Astrocyte (in vitro differentiated cells and primary cell): ENCODE data around the gene ENOX2. TPM values are rescaled to one million over a fixed set of nuclear protein-coding genes. Genes with fewer than 3 reads are reported as not detected.
A peak's percentile ranks its signal among the peaks of the same experiment; 100 is the strongest.
"Not testable (repeated sequence)": the region's sequence is repeated elsewhere in the genome, so short reads cannot be mapped to it uniquely, and the experiment has no call there.

ENCODE experiments used
- DNase-seq: peaks from one replicate; pipeline ENCODE4 v3.0.0-alpha.2; 2010; ENCODE audit warnings: low read depth
- FAIRE-seq: peaks from 2 replicates; lab custom pipeline; 2011; peaks lifted over from hg19 to GRCh38; lab: Jason Lieb, UNC
- H2AFZ ChIP-seq: 2 replicates; pipeline ENCODE4 v1.6.0; 2012; ENCODE audit warnings: low read depth, low read length, inconsistent platforms
- H3K27ac ChIP-seq: 2 replicates; pipeline ENCODE4 v1.5.1; 2011; ENCODE audit warnings: low read depth, low read length, inconsistent platforms
- H3K27me3 ChIP-seq: 2 replicates; pipeline ENCODE4 v1.6.0; 2011; ENCODE audit warnings: low read length, inconsistent platforms; ENCODE audit not compliant: insufficient read depth
- H3K36me3 ChIP-seq: 2 replicates; pipeline ENCODE4 v1.5.1; 2011; ENCODE audit warnings: low read length, inconsistent platforms; ENCODE audit not compliant: insufficient read depth
- H3K4me1 ChIP-seq: 2 replicates; pipeline ENCODE4 v1.5.1; 2011; ENCODE audit warnings: low read length, inconsistent platforms; ENCODE audit not compliant: insufficient read depth
- H3K4me2 ChIP-seq: 2 replicates; pipeline ENCODE4 v1.6.0; 2012; ENCODE audit warnings: low read length, inconsistent platforms
- H3K4me3 ChIP-seq: 2 replicates; pipeline ENCODE4 v1.5.1; 2011; ENCODE audit warnings: low read depth, mild to moderate bottlenecking, low read length, inconsistent platforms; ENCODE audit not compliant: insufficient read depth
- H3K79me2 ChIP-seq: 2 replicates; pipeline ENCODE4 v1.6.0; 2012; ENCODE audit warnings: mild to moderate bottlenecking, low read length, inconsistent platforms; ENCODE audit not compliant: insufficient read depth
- H3K9ac ChIP-seq: 2 replicates; pipeline ENCODE4 v1.6.0; 2012; ENCODE audit warnings: mild to moderate bottlenecking, low read length, inconsistent platforms
- H3K9me3 ChIP-seq: 2 replicates; pipeline ENCODE4 v1.5.1; 2012; ENCODE audit warnings: low read depth, mild to moderate bottlenecking, low read length, inconsistent platforms; ENCODE audit not compliant: insufficient read depth
- H4K20me1 ChIP-seq: 2 replicates; pipeline ENCODE4 v1.6.0; 2012; ENCODE audit warnings: low read length, inconsistent platforms; ENCODE audit not compliant: insufficient read depth
- H3K27ac Mint-ChIP-seq: one replicate; pipeline ENCODE4 v1.8.0; 2021; ENCODE audit warnings: mild to moderate bottlenecking, mixed read lengths; ENCODE audit not compliant: unreplicated experiment
- H3K27me3 Mint-ChIP-seq: one replicate; pipeline ENCODE4 v1.8.0; 2021; ENCODE audit warnings: low read depth, mixed read lengths; ENCODE audit not compliant: unreplicated experiment
- H3K36me3 Mint-ChIP-seq: one replicate; pipeline ENCODE4 v1.8.0; 2021; ENCODE audit warnings: low read depth, mixed read lengths; ENCODE audit not compliant: unreplicated experiment
- H3K4me1 Mint-ChIP-seq: one replicate; pipeline ENCODE4 v1.8.0; 2021; ENCODE audit warnings: low read depth, mixed read lengths; ENCODE audit not compliant: unreplicated experiment
- H3K4me3 Mint-ChIP-seq: one replicate; pipeline ENCODE4 v1.8.0; 2021; ENCODE audit warnings: mild to moderate bottlenecking, moderate library complexity, mixed read lengths; ENCODE audit not compliant: unreplicated experiment
- H3K9me3 Mint-ChIP-seq: one replicate; pipeline ENCODE4 v1.8.0; 2021; ENCODE audit warnings: mild to moderate bottlenecking, mixed read lengths; ENCODE audit not compliant: unreplicated experiment
- EZH2 ChIP-seq: IDR thresholded peaks from 2 replicates; pipeline ENCODE4 v1.6.1; 2012; ENCODE audit warnings: mild to moderate bottlenecking, low read length, inconsistent platforms; ENCODE audit not compliant: insufficient read depth
- total RNA-seq: library from RNA; stranded (reverse); gene quantifications from 2 replicates; pipeline ENCODE4 v1.2.1, GENCODE V29; 2021
- TF ChIP-seq, protein P1 (sequence below): IDR thresholded peaks from 2 replicates; pipeline ENCODE4 v1.5.1; 2011; ENCODE audit warnings: low read depth, mild to moderate bottlenecking, inconsistent platforms, low read length, moderate library complexity; ENCODE audit not compliant: insufficient read depth

The ENOX2 gene
- total RNA-seq, 1 donor from 2014 or later: 9.4 TPM

DNA sequence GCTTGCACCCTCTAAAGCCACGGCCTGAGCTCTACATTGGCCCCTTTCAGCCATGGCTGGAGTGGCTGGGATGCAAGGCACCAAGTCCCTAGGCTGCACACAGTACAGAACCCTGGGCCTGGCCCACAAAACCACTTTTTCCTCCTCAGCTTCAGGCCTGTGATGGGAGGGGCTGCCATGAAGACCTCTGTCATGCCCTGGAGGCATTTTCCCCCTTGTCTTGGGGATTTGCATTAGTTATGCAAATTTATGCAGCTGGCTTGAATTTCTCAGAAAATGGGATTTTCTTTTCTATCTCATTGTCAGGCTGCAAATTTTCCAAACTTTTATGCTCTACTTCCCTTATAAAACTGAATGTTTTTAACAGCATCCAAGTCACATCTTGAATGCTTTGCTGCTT, 16.7 kb upstream of the ENOX2 start:
- not testable (repeated sequence) for H2AFZ ChIP-seq, H3K9ac ChIP-seq, H3K9me3 Mint-ChIP-seq, H3K36me3 Mint-ChIP-seq, H3K27me3 Mint-ChIP-seq, H3K36me3 ChIP-seq, H3K9me3 ChIP-seq, H3K4me3 Mint-ChIP-seq, H3K79me2 ChIP-seq, FAIRE-seq, H4K20me1 ChIP-seq, H3K4me2 ChIP-seq, H3K4me1 ChIP-seq, DNase-seq, H3K4me3 ChIP-seq, H3K27ac ChIP-seq, H3K4me1 Mint-ChIP-seq, H3K27ac Mint-ChIP-seq, H3K27me3 ChIP-seq

DNA sequence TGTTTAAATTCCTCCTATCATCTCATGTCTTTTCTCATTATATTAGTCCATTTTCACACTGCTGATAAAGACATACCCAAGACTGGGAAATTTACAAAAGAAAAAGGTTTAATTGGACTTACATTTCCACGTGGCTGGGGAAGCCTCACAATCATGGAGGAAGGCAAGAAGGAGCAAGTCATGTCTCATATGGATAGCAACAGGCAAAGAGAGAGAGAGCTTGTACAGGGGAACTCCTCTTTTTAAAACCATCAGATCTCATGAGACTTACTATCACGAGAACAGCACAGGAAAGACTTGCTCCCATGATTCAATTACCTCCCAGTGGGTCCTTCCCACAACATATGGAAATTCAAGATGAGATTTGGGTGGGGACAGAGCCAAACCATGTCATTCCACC, 15.5 kb upstream of the ENOX2 start:
- not testable (repeated sequence) for H3K36me3 Mint-ChIP-seq, H3K9ac ChIP-seq, H3K27me3 ChIP-seq, DNase-seq, H4K20me1 ChIP-seq, H3K4me3 Mint-ChIP-seq, H3K4me2 ChIP-seq, H3K4me1 ChIP-seq, H3K79me2 ChIP-seq, H3K9me3 ChIP-seq, H2AFZ ChIP-seq, H3K27ac ChIP-seq, H3K27ac Mint-ChIP-seq, H3K9me3 Mint-ChIP-seq, H3K4me3 ChIP-seq, FAIRE-seq, H3K27me3 Mint-ChIP-seq, H3K36me3 ChIP-seq, H3K4me1 Mint-ChIP-seq

DNA sequence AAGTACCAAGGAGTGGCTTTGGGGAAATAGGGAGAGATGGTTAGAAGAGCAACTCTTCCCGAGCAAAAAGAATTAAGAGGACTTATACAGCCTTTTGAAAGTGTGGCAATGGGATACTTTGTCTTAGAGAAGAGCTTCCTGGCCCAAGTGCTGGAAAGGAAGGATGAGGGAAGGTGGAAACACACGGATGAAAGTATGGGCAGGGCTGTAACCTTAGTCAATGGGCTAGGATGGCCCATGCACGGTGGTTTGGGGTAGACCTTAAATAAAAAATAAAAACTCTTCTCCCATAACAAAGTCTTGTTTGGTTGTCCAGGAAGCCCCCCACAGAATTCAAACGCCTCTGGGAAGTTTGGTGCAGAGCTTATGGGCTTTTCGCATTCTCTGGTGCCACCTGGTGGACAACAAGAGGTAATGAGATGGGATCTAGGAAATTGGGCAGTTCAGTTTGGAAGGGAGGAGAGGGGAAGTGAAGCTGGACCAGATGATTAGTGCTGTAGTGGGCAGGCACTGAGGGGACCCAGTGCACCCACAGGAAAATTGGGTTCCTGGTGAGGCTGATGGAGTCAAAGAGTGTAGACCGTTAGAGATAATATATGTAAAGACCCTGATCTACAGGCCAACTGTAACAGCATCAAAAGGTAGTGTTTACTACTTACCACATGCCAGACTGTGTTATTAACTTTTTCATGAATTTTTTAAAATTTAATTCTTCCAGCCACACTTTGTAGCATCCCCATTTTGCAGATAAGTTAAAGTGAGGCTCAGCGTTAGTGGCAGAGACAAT, 13.8 kb upstream of the ENOX2 start:
- TF ChIP-seq, protein P1, sequence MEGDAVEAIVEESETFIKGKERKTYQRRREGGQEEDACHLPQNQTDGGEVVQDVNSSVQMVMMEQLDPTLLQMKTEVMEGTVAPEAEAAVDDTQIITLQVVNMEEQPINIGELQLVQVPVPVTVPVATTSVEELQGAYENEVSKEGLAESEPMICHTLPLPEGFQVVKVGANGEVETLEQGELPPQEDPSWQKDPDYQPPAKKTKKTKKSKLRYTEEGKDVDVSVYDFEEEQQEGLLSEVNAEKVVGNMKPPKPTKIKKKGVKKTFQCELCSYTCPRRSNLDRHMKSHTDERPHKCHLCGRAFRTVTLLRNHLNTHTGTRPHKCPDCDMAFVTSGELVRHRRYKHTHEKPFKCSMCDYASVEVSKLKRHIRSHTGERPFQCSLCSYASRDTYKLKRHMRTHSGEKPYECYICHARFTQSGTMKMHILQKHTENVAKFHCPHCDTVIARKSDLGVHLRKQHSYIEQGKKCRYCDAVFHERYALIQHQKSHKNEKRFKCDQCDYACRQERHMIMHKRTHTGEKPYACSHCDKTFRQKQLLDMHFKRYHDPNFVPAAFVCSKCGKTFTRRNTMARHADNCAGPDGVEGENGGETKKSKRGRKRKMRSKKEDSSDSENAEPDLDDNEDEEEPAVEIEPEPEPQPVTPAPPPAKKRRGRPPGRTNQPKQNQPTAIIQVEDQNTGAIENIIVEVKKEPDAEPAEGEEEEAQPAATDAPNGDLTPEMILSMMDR: peak; percentile 57
- TF ChIP-seq EZH2: no peak
- Histone ChIP-seq H3K4me1 (no peaks in the 10 kb centered on the region), H2AFZ (no peak overlapping the region), H3K79me2 (no peaks in the 10 kb centered on the region), H3K27me3 (no peaks in the 10 kb centered on the region), H3K9me3 (no peaks in the 10 kb centered on the region), H3K4me3 (no peak overlapping the region), H3K27ac (no peak overlapping the region), H3K9ac (no peak overlapping the region), H3K36me3 (no peaks in the 10 kb centered on the region), H4K20me1 (no peaks in the 10 kb centered on the region), H3K4me2 (no peak overlapping the region)
- peak; percentile 72 for FAIRE-seq
- Mint-ChIP-seq H3K27me3 (no peaks in the 10 kb centered on the region), H3K4me1 (no peaks in the 10 kb centered on the region), H3K4me3 (no peak overlapping the region), H3K27ac (no peak overlapping the region), H3K36me3 (no peaks in the 10 kb centered on the region), H3K9me3 (no peaks in the 10 kb centered on the region)
- peak; percentile 23 for DNase-seq
